Activated naive CD8-positive, alpha-beta T cell treated with anti-CD3 and anti-CD28 coated beads, Interleukin-2, amount 50 U/mL, for 24 hours (primary cell): ENCODE measurements around the gene SCARB1.

Experiments used
- ATAC-seq: fragments of 150-1000 bp; cut with Tn5 transposase; one replicate; pipeline ENCODE4 v1.10.0; 2021
- DNase-seq: peaks from one replicate; pipeline ENCODE4 v3.0.0; 2021
- H3K27ac Mint-ChIP-seq: one replicate; pipeline ENCODE4 v1.8.0; 2021; ENCODE audit warnings: mild to moderate bottlenecking, mixed read lengths
- H3K27me3 Mint-ChIP-seq: one replicate; pipeline ENCODE4 v1.8.0; 2021; ENCODE audit warnings: mixed read lengths
- H3K36me3 Mint-ChIP-seq: one replicate; pipeline ENCODE4 v1.8.0; 2021; ENCODE audit warnings: low read depth, mixed read lengths
- H3K4me1 Mint-ChIP-seq: one replicate; pipeline ENCODE4 v1.8.0; 2021; ENCODE audit warnings: mixed read lengths
- H3K4me3 Mint-ChIP-seq: one replicate; pipeline ENCODE4 v1.8.0; 2021; ENCODE audit warnings: mild to moderate bottlenecking, moderate library complexity, mixed read lengths
- H3K9me3 Mint-ChIP-seq: one replicate; pipeline ENCODE4 v1.8.0; 2021; ENCODE audit warnings: mixed read lengths

Gene SCARB1

GRCh38 chr12:124800506-124800905 lies 63.2 kb downstream of the SCARB1 start:
- Mint-ChIP-seq H3K27ac (no peak overlapping the region), H3K27me3 (no peaks in the 10 kb centered on the region), H3K4me1 (peaks cover 20% of the 10 kb centered on the region), H3K36me3 (peaks cover 32% of the 10 kb centered on the region), H3K4me3 (no peak overlapping the region), H3K9me3 (no peaks in the 10 kb centered on the region)
- DNase-seq (no peak), ATAC-seq (no peak)

- Mint-ChIP-seq H3K27ac (peak overlapping the region; percentile 27), H3K4me3 (no peak overlapping the region), H3K9me3 (no peaks in the 10 kb centered on the region), H3K4me1 (peaks cover 26% of the 10 kb centered on the region), H3K36me3 (peaks cover 32% of the 10 kb centered on the region), H3K27me3 (no peaks in the 10 kb centered on the region)
- ATAC-seq = no peak
- DNase-seq = no peak
These were observed 66.3 kb downstream of the SCARB1 start for GRCh38 chr12:124797321-124797720.

GRCh38 chr12:124796303-124796960 lies 67.2 kb downstream of the SCARB1 start:
- DNase-seq (no peak), ATAC-seq (peak; percentile 62)
- Mint-ChIP-seq H3K4me1 (peaks cover 26% of the 10 kb centered on the region), H3K36me3 (peaks cover 32% of the 10 kb centered on the region), H3K27ac (peak overlapping the region; percentile 35), H3K9me3 (no peaks in the 10 kb centered on the region), H3K4me3 (no peak overlapping the region), H3K27me3 (no peaks in the 10 kb centered on the region)

DNA sequence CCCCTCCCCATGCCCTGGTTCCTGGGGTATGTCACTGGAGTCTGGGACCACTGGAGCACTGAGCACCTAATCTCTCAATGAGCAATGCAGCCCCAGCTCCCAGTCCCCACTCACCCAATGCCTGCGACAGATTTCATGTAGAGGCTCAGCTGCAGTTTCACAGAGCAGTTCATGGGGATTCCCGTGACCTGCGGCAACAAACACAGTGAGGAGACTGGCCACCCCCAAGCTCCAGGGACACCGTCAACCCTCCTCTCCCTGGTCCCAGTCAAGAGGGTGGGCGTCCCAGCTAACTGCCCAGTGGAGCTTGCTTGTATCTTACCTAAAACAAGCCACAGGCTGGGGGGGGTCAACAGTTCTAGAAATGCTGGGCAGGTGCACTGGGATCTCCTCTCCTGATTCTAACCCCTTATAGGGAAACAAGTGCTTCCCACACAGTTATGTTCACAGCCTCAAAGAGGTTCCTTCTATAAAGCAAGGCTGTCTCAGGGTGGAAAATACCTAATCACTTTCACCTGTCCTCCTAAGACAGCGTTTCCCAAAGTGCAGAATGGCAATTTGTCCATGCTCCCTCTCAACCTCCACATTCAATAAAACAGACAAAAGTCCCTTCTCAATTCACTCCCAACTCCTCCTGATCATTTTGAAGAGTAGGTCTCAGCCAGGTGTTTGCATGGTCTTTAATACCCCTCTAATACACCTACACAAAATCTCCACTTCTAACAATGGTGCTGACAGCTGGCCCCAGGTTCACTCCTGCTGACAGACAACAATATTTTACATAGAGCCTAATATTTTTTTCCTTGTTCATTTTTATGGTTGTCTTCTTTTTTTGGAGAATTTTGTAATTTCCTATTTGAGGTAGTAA lies 68.3 kb downstream of the SCARB1 start:
- H3K4me3 Mint-ChIP-seq = no peak overlapping the region
- H3K27ac Mint-ChIP-seq = no peak overlapping the region
- H3K36me3 Mint-ChIP-seq = peaks cover 32% of the 10 kb centered on the region
- H3K27me3 Mint-ChIP-seq = no peaks in the 10 kb centered on the region
- DNase-seq (no peak), ATAC-seq (no peak)
- no peaks in the 10 kb centered on the region for H3K9me3 Mint-ChIP-seq
- peaks cover 26% of the 10 kb centered on the region for H3K4me1 Mint-ChIP-seq

- no peak for DNase-seq
- H3K9me3 Mint-ChIP-seq = no peaks in the 10 kb centered on the region
- H3K4me3 Mint-ChIP-seq = no peak overlapping the region
- H3K27me3 Mint-ChIP-seq = no peaks in the 10 kb centered on the region
- H3K27ac Mint-ChIP-seq = no peak overlapping the region
- H3K36me3 Mint-ChIP-seq = peaks cover 30% of the 10 kb centered on the region
- ATAC-seq = no peak
- H3K4me1 Mint-ChIP-seq = peaks cover 26% of the 10 kb centered on the region
These were observed 70.7 kb downstream of the SCARB1 start for GRCh38 chr12:124792961-124793441.

GRCh38 chr12:124792156-124792555 lies 71.5 kb downstream of the SCARB1 start:
- ATAC-seq (no peak), DNase-seq (no peak)
- H3K4me3 Mint-ChIP-seq = no peak overlapping the region
- peaks cover 22% of the 10 kb centered on the region for H3K4me1 Mint-ChIP-seq
- H3K27me3 Mint-ChIP-seq = no peaks in the 10 kb centered on the region
- peaks cover 26% of the 10 kb centered on the region for H3K36me3 Mint-ChIP-seq
- no peak overlapping the region for H3K27ac Mint-ChIP-seq
- no peaks in the 10 kb centered on the region for H3K9me3 Mint-ChIP-seq

- Mint-ChIP-seq H3K9me3 (no peaks in the 10 kb centered on the region), H3K27ac (no peak overlapping the region), H3K4me3 (no peak overlapping the region), H3K27me3 (no peaks in the 10 kb centered on the region), H3K4me1 (peaks cover 9% of the 10 kb centered on the region), H3K36me3 (peaks cover 28% of the 10 kb centered on the region)
- no peak for ATAC-seq
- DNase-seq = no peak
These were observed 72.8 kb downstream of the SCARB1 start for GRCh38 chr12:124790650-124791400.

GRCh38 chr12:124788936-124789555 lies 74.6 kb downstream of the SCARB1 start:
- Mint-ChIP-seq H3K4me1 (peaks cover 3% of the 10 kb centered on the region), H3K27me3 (no peaks in the 10 kb centered on the region)
- no peak for ATAC-seq

DNA sequence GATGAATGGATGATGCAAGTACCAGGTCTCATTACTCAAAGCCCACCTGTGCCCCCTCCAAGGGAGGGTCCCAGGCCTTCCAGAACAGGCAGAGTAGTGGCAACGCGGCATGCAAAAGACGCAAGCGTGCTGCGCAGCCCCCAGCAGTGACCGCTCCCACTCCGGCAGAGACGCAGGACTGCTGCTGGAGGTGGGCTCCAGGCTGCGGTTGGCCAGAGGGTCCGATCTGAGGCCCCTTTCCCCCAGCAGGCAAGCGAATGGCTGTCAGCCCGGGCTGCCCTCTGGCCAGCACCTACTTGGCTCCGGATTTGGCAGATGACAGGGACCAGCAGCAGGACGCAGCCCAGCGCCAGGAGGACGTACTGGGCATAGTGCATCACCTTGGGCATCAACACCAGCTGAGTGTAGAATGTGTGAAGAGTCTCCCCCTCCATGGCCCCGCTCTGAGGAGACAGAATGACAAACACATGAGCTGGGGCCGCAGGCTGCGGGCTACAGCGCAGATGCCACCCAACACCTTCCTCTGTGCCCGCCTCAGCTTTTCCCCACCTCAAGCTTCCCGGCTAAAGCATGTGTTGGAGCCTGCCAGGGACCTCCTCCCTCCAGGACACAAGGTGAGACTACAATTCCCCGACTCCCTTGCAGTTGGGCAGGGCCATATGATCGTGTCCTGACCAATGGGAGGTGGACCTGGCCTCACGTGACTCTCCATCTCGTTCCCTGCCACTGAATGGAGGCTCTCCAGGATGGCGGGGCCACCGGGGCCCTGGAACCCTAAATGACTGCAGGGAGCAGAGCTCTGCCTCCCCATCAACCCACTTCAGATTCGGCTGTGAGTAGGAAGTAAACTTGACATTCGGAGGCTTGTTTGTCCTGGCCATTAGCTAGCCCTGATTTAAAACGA lies 77.4 kb downstream of the SCARB1 start:
- Mint-ChIP-seq H3K27ac (no peak overlapping the region), H3K4me1 (peaks cover 1% of the 10 kb centered on the region), H3K9me3 (no peaks in the 10 kb centered on the region), H3K27me3 (no peaks in the 10 kb centered on the region), H3K4me3 (no peak overlapping the region), H3K36me3 (peaks cover 29% of the 10 kb centered on the region)
- ATAC-seq (no peak), DNase-seq (no peak)

More at GRCh38 chr12:124788936-124789555, 74.6 kb downstream of the SCARB1 start:
- no peaks in the 10 kb centered on the region for H3K9me3 Mint-ChIP-seq
- H3K27ac Mint-ChIP-seq = no peak overlapping the region
- peaks cover 29% of the 10 kb centered on the region for H3K36me3 Mint-ChIP-seq
- no peak for DNase-seq
- H3K4me3 Mint-ChIP-seq = no peak overlapping the region

DNA sequence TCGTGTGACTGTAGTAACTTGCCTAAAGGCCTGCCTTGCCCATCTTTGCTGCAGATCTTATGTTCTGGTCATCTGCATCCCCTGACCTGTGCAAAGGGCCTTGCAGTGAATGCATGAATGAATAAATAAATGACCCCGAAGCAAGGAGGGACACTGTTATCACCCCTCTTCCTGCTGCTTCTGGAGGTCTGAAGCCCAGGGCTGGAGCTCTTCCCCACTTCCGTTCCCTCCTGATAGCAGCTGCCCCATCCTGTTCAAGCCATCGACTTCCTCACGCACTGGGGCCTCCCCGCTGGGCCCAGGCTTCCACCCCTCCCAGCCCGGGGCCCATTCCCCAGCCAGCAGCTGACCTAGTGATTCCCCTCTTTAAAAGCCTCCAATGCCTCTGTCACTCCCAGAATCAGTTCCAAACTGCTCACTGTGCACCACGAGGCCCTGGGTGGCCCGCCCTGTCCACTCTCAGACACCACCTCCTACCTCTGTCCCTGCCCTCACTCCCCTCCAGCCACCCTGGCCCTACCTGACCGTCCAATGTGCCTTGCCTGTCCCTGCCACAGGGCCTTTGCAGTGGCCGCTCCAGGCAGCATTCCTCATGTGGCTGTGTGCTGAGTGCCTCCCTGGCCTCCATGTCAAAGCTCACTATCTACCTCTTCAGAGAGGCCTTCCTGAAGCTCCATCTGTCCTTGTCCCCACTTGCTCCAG lies 78.6 kb downstream of the SCARB1 start:
- no peak overlapping the region for H3K27ac Mint-ChIP-seq
- no peak overlapping the region for H3K4me3 Mint-ChIP-seq
- H3K9me3 Mint-ChIP-seq = no peaks in the 10 kb centered on the region

GRCh38 chr12:124783087-124783486 lies 80.6 kb downstream of the SCARB1 start:
- no peaks in the 10 kb centered on the region for H3K9me3 Mint-ChIP-seq
- peaks cover 14% of the 10 kb centered on the region for H3K4me1 Mint-ChIP-seq
- DNase-seq (no peak), ATAC-seq (no peak)
- no peak overlapping the region for H3K4me3 Mint-ChIP-seq
- peaks cover 20% of the 10 kb centered on the region for H3K36me3 Mint-ChIP-seq
- H3K27me3 Mint-ChIP-seq = no peaks in the 10 kb centered on the region
- H3K27ac Mint-ChIP-seq = no peak overlapping the region

More for the DNA sequence above, 78.6 kb downstream of the SCARB1 start:
- DNase-seq = no peak
- Mint-ChIP-seq H3K36me3 (peaks cover 27% of the 10 kb centered on the region), H3K27me3 (no peaks in the 10 kb centered on the region), H3K4me1 (peaks cover 1% of the 10 kb centered on the region)
- ATAC-seq = peak; percentile 21

DNA sequence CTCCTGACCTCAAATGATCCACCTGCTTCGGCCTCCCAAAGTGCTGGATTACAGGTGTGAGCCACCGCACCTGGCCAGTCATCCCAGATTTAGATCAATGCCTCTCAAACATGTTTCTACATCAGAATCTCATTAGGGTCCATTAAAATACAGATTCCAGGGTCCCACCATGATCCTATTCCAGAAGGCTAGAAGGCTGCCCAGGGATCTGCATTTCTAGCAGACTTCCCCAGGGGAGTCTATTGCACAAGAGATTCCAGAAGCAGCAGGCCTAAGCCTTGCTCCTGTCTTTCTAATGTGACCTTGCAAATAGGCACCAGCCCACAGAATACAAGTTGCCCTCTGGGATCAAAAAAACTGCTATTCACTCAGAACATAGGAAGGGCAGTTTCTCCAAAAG lies 81.5 kb downstream of the SCARB1 start:
- H3K36me3 Mint-ChIP-seq = peaks cover 18% of the 10 kb centered on the region

More for the DNA sequence above, 81.5 kb downstream of the SCARB1 start:
- ATAC-seq (no peak), DNase-seq (no peak)
- Mint-ChIP-seq H3K9me3 (no peaks in the 10 kb centered on the region), H3K4me3 (no peak overlapping the region), H3K27me3 (no peaks in the 10 kb centered on the region), H3K27ac (no peak overlapping the region), H3K4me1 (peaks cover 14% of the 10 kb centered on the region)
